ENCODE data around the gene ROR2. TPM values are rescaled to one million over a fixed set of nuclear protein-coding genes. Genes with fewer than 3 reads are reported as not detected.

ROR2 gene
- total and polyA plus RNA-seq, 2 of the 8 experiments (the other 6 are each of a cell fraction or from before 2014, with no cell fraction given), result 2.7 to 4.3 TPM

GRCh38 chr9:91852801-91853347 is 97.2 kb downstream of the ROR2 start:
- Histone ChIP-seq H3K23ac (ENCODE audit: insufficient read length) (no peak overlapping the region), H4K91ac (replicated peaks; ENCODE audit: insufficient read length, low read length) (no peak overlapping the region), H3K9ac (replicated peaks in 1 of 4; ENCODE audit: extremely low read depth in 1 of 4, low read depth in 3 of 4, low read length in 3 of 4) (no peak overlapping the region), H3K14ac (ENCODE audit: insufficient read length) (no peak overlapping the region), H3K79me1 (ENCODE audit: low read depth, low read length) (peaks cover 4% of the 10 kb centered on the region), H3K18ac (ENCODE audit: extremely low read depth, low read length) (no peak overlapping the region), H2BK5ac (ENCODE audit: low read depth, low read length) (no peak overlapping the region), H2AK5ac (ENCODE audit: low read depth, low read length) (no peak overlapping the region), H2BK120ac (replicated peaks; ENCODE audit: low read depth, low read length) (no peak overlapping the region), H3K27me3 (replicated peaks in 1 of 4; ENCODE audit: control insufficient read depth in 3 of 4, extremely low read depth in 1 of 4, insufficient read depth in 3 of 4, low read length in 3 of 4) (no peaks in the 10 kb centered on the region), H3K23me2 (ENCODE audit: low read depth, low read length) (no peaks in the 10 kb centered on the region), H3K4me3 (ENCODE audit: extremely low read depth in 1 of 4, insufficient read depth in 2 of 4, low read depth in 3 of 4, low read length in 4 of 4) (no peak overlapping the region), H3K9me3 (ENCODE audit: insufficient read depth in 2 of 2, low read depth in 1 of 2, low read length in 1 of 2) (no peaks in the 10 kb centered on the region), H3K79me2 (ENCODE audit: control insufficient read depth in 1 of 2, insufficient read depth in 2 of 2, low read length in 2 of 2) (no peaks in the 10 kb centered on the region), H2BK20ac (ENCODE audit: low read length) (no peak overlapping the region), H3K36me3 (ENCODE audit: control insufficient read depth in 2 of 4, insufficient read depth in 4 of 4, low read length in 3 of 4) (no peaks in the 10 kb centered on the region), H4K5ac (ENCODE audit: insufficient read length, low read depth, low read length) (no peak overlapping the region), H2BK12ac (ENCODE audit: low read depth, low read length) (no peak overlapping the region), H3K56ac (replicated peaks; ENCODE audit: insufficient read length, low read depth, low read length) (no peak overlapping the region), H2BK15ac (ENCODE audit: low read length) (no peak overlapping the region), H3K4ac (replicated peaks; ENCODE audit: insufficient read length, low read depth, low read length) (no peak overlapping the region), H2AFZ (ENCODE audit: low read length) (no peak overlapping the region), H4K20me1 (replicated peaks in 1 of 2; ENCODE audit: control insufficient read depth in 1 of 2, insufficient read depth in 2 of 2, low read length in 2 of 2) (no peaks in the 10 kb centered on the region), H3K4me2 (ENCODE audit: insufficient read depth in 1 of 2, low read depth in 2 of 2, low read length in 2 of 2) (no peak overlapping the region), H3K27ac (ENCODE audit: low read depth, low read length) (no peak overlapping the region), H4K8ac (ENCODE audit: extremely low read depth, insufficient read depth, low read length) (no peak overlapping the region), H3K4me1 (replicated peaks in 1 of 4; ENCODE audit: control insufficient read depth in 3 of 4, insufficient read depth in 4 of 4, low read length in 3 of 4) (peaks cover 0 to 13% (median 4%) of the 10 kb centered on the region in 4 experiments; a peak in 6 of 7 replicates)
- ChIA-PET POLR2A (ENCODE audit: partially characterized antibody) (no interaction called here), CTCF (ENCODE audit: partially characterized antibody) (no interaction called here)
- DNase-seq (ENCODE audit: low read depth in 1 of 2, low spot score in 2 of 2), result no peak
- no peak for FAIRE-seq
- 91% methylated on average over 16 of the region's 18 CpGs; no CpG with 5 or more reads in 1 of the 2 experiments for WGBS, 2 experiments (ENCODE audit: extremely low coverage in 1 of 2, insufficient coverage in 1 of 2, insufficient read length in 1 of 2, insufficient replicate concordance in 2 of 2, low coverage in 1 of 2, low lambda C conversion rate in 2 of 2, missing lambda C conversion rate in 1 of 2)
- no peak for TF ChIP-seq SP2 (IDR thresholded peaks at IDR 0.05; ENCODE audit: low read length)
- TF ChIP-seq USF2 (IDR thresholded peaks at IDR 0.05; ENCODE audit: low read length), result no peak
- TF ChIP-seq HDAC2 (IDR thresholded peaks at IDR 0.05; ENCODE audit: borderline replicate concordance in 1 of 2, low read depth in 2 of 2, low read length in 2 of 2), result no peak
- no peak for TF ChIP-seq CTCF (IDR thresholded peaks at IDR 0.05; ENCODE audit: control extremely low read depth in 1 of 3, insufficient read depth in 1 of 3, low read depth in 1 of 3, low read length in 3 of 3)
- TF ChIP-seq TEAD4 (IDR thresholded peaks at IDR 0.05; ENCODE audit: low read depth, low read length), result no peak
- no peak for TF ChIP-seq MAX (IDR thresholded peaks at IDR 0.05)
- TF ChIP-seq SRF (IDR thresholded peaks at IDR 0.05; ENCODE audit: low read depth, low read length), result no peak
- no peak for TF ChIP-seq JUND (IDR thresholded peaks at IDR 0.05; ENCODE audit: low read length)
- no peak for TF ChIP-seq SIN3A (conservative IDR thresholded peaks at IDR 0.05 in 1 of 2, IDR thresholded peaks at IDR 0.05 in 1 of 2; ENCODE audit: low read depth in 1 of 2, low read length in 2 of 2)
- TF ChIP-seq HDAC6 (IDR thresholded peaks at IDR 0.05; ENCODE audit: low read depth, low read length), result no peak

Data from H1 (cell line).